Thyroid gland (tissue), 4 donors: ENCODE data around the gene PPP4R4.

Experiments
- POLR2A ChIP-seq, 2 donors: fragments of 450-650 bp; IDR thresholded peaks; one replicate each; pipeline ENCODE4 v1.6.1; 2017; ENCODE audit warnings: antibody characterized with exemption in 2 of 2, mild to moderate bottlenecking in 2 of 2, moderate library complexity in 1 of 2
- TF ChIP-seq, protein P1 (sequence below), 6 experiments: fragments of 200-600 bp in 3 of 6; fragments of 450-650 bp in 3 of 6; sonication (generic) in 3 of 6; IDR thresholded peaks; one replicate each; pipeline ENCODE4 v1.5.1; 2016 to 2019; ENCODE audit warnings: antibody characterized with exemption in 6 of 6, mild to moderate bottlenecking in 2 of 6, inconsistent platforms in 1 of 6, moderate library complexity in 1 of 6

DNA sequence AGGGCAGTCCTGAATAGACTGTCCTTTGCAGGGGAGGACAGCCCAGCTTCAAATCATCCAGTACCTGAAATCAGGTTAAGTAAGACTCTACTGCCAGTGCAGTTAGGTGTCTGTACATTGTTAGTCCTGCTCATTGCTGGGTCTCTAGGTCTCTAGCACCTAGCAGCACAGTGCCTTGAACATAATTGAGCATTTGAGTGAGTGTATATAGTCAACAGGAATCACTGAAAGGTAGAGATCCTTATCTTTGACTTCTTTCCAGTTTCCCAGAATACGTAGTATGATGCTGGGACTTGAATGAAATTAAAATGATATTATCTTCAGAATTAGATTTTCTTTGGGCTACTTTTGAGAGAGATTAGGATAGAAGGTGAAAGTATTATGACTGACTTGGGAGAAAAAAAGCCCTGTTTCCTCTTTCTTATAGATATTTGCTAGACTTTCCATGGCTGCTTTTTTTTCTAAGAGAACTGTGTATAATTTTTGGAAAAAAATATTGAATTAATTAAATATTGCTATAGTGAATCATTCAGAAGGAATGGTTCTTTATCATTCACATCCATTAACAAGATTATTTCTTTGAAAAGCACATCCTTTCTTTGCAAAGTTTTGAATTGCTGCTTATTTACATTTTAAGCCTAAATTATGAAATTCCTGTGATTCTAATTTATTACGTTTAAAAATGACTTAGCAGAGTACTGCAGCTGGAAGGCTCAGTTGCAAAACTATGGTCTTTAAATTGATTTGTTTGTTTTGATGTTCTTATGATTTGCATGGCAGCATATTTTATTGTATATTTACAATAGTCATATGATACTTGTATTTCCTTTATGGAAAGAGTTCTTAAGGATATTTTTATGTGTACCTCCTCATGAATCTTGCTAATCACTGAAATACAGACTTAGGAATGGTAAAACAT is 51.6 kb downstream of the PPP4R4 start:
- TF ChIP-seq, protein P1, sequence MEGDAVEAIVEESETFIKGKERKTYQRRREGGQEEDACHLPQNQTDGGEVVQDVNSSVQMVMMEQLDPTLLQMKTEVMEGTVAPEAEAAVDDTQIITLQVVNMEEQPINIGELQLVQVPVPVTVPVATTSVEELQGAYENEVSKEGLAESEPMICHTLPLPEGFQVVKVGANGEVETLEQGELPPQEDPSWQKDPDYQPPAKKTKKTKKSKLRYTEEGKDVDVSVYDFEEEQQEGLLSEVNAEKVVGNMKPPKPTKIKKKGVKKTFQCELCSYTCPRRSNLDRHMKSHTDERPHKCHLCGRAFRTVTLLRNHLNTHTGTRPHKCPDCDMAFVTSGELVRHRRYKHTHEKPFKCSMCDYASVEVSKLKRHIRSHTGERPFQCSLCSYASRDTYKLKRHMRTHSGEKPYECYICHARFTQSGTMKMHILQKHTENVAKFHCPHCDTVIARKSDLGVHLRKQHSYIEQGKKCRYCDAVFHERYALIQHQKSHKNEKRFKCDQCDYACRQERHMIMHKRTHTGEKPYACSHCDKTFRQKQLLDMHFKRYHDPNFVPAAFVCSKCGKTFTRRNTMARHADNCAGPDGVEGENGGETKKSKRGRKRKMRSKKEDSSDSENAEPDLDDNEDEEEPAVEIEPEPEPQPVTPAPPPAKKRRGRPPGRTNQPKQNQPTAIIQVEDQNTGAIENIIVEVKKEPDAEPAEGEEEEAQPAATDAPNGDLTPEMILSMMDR (IDR thresholded peaks at IDR 0.05) = no peak
- TF ChIP-seq POLR2A (IDR thresholded peaks at IDR 0.05) = no peak
